Activated T-cell treated with anti-CD3 and anti-CD28 coated beads, Interleukin-2, amount 50 U/mL, for 48 hours (primary cell): Measurements from ENCODE around the gene APOBEC3F.
"Not testable (repeated sequence)": the region's sequence is repeated elsewhere in the genome, so short reads cannot be mapped to it uniquely, and the experiment has no call there.

Source experiments
- DNase-seq, 2 experiments: peaks; one replicate each; pipeline ENCODE4 v3.0.0-alpha.2; 2020

APOBEC3F gene

GRCh38 chr22:39040538-39041296 lies at the start of gene APOBEC3F:
Gene APOBEC3F (plus strand): TSS chr22:39040864. CDS start chr22:39040961, 97 bp downstream.
- DNase-seq: peak; percentile 72 to 80

GRCh38 chr22:38992871-38993371 lies 47.7 kb upstream of the APOBEC3F start:
- DNase-seq: not testable (repeated sequence)

GRCh38 chr22:38996105-38996504 lies 44.6 kb upstream of the APOBEC3F start:
- DNase-seq: no peak

GRCh38 chr22:38997518-38997917 lies 43.1 kb upstream of the APOBEC3F start:
- no peak for DNase-seq

- peak; percentile 81 to 84 for DNase-seq
Measured at GRCh38 chr22:39003165-39003638, 37.5 kb upstream of the APOBEC3F start.

GRCh38 chr22:39007177-39007576 lies 33.5 kb upstream of the APOBEC3F start:
- no peak for DNase-seq

- not testable (repeated sequence) for DNase-seq
Measured at GRCh38 chr22:39008271-39008850, 32.3 kb upstream of the APOBEC3F start.

- DNase-seq: no peak
Measured at GRCh38 chr22:39010946-39011345, 29.7 kb upstream of the APOBEC3F start.

- DNase-seq: no peak
Measured at GRCh38 chr22:39012533-39013511, 27.8 kb upstream of the APOBEC3F start.

GRCh38 chr22:39013561-39013941 lies 27.1 kb upstream of the APOBEC3F start:
- DNase-seq: not testable (repeated sequence)

GRCh38 chr22:39013942-39014722 lies 26.5 kb upstream of the APOBEC3F start, which contains the start of gene APOBEC3C:
Gene APOBEC3C (plus strand): TSS chr22:39014257. CDS start chr22:39014363, 106 bp downstream.
- peak; percentile 87 to 89 for DNase-seq

GRCh38 chr22:39014723-39015121 lies 25.9 kb upstream of the APOBEC3F start:
- DNase-seq: peak; percentile 38 to 47

GRCh38 chr22:39016592-39016991 lies 24.1 kb upstream of the APOBEC3F start:
- DNase-seq: no peak

- DNase-seq: no peak
Measured at GRCh38 chr22:39017596-39018365, 22.9 kb upstream of the APOBEC3F start.

- not testable (repeated sequence) for DNase-seq
Measured at GRCh38 chr22:39020021-39020651, 20.5 kb upstream of the APOBEC3F start.

GRCh38 chr22:39021552-39022250 lies 19.0 kb upstream of the APOBEC3F start:
- peak in 1 of 2 experiments; percentile 42 for DNase-seq

- no peak for DNase-seq
Measured at GRCh38 chr22:39024519-39025308, 15.9 kb upstream of the APOBEC3F start.

- no peak for DNase-seq
Measured at GRCh38 chr22:39026509-39027150, 14.0 kb upstream of the APOBEC3F start.
